Hepatocyte (in vitro differentiated cells): ENCODE results near the gene AREL1. TPM values are rescaled to one million over a fixed set of nuclear protein-coding genes. Genes with fewer than 3 reads are reported as not detected.

Experiments
- DNase-seq: peaks from one replicate; pipeline ENCODE4 v3.0.0-alpha.2; 2016; ENCODE audit warnings: low spot score
- H2AFZ ChIP-seq: fragments of 200-600 bp; sonication (generic); 2 replicates; pipeline ENCODE4 v1.6.0; 2016; ENCODE audit warnings: antibody characterized with exemption, mild to moderate bottlenecking
- H3K27ac ChIP-seq: fragments of 200-600 bp; sonication (generic); 2 replicates; pipeline ENCODE4 v1.5.1; 2016; ENCODE audit warnings: mild to moderate bottlenecking
- H3K27me3 ChIP-seq: fragments of 200-600 bp; sonication (generic); 2 replicates; pipeline ENCODE4 v1.6.1; 2016
- H3K36me3 ChIP-seq: fragments of 200-600 bp; sonication (generic); replicated peaks from 2 replicates; pipeline ENCODE4 v1.5.1; 2016; ENCODE audit warnings: low read depth; ENCODE audit not compliant: insufficient read depth
- H3K4me1 ChIP-seq: fragments of 200-600 bp; sonication (generic); 2 replicates; pipeline ENCODE4 v1.5.1; 2016; ENCODE audit warnings: mild to moderate bottlenecking, moderate library complexity; ENCODE audit not compliant: insufficient read depth
- H3K4me2 ChIP-seq: fragments of 200-600 bp; sonication (generic); 2 replicates; pipeline ENCODE4 v1.6.0; 2016
- H3K4me3 ChIP-seq: fragments of 200-600 bp; sonication (generic); 2 replicates; pipeline ENCODE4 v1.5.1; 2016; ENCODE audit warnings: mild to moderate bottlenecking
- H3K79me2 ChIP-seq: fragments of 200-600 bp; sonication (generic); 2 replicates; pipeline ENCODE4 v1.6.0; 2017; ENCODE audit warnings: mild to moderate bottlenecking
- H3K9me2 ChIP-seq: fragments of 200-600 bp; sonication (generic); replicated peaks from 2 replicates; pipeline ENCODE4 v1.6.0; 2017; ENCODE audit warnings: mild to moderate bottlenecking; ENCODE audit not compliant: insufficient read depth
- H3K9me3 ChIP-seq: fragments of 200-600 bp; sonication (generic); 2 replicates; pipeline ENCODE4 v1.5.1; 2016; ENCODE audit warnings: low read depth, mild to moderate bottlenecking
- H4K20me1 ChIP-seq: fragments of 200-600 bp; sonication (generic); 2 replicates; pipeline ENCODE4 v1.6.0; 2016; ENCODE audit warnings: mild to moderate bottlenecking; ENCODE audit not compliant: insufficient read depth, poor library complexity, severe bottlenecking
- EZH2 ChIP-seq: fragments of 200-600 bp; sonication (generic); IDR thresholded peaks from 2 replicates; pipeline ENCODE4 v1.6.1; 2016; ENCODE audit warnings: antibody characterized with exemption, mild to moderate bottlenecking, borderline replicate concordance
- EZH2phosphoT487 ChIP-seq: fragments of 200-600 bp; sonication (generic); IDR thresholded peaks from one replicate; pipeline ENCODE4 v1.6.1; 2018; ENCODE audit warnings: antibody characterized with exemption, mild to moderate bottlenecking, low read depth, moderate library complexity; ENCODE audit not compliant: unreplicated experiment, severe bottlenecking
- WGBS: methylation state at CpG from one replicate; pipeline ENCODE4 v1.1.6; 2016; ENCODE audit warnings: low lambda C conversion rate; ENCODE audit errors: missing lambda C conversion rate; 5-methylcytosine and 5-hydroxymethylcytosine counted together
- polyA plus RNA-seq: library from polyadenylated mRNA; unstranded; fragments of >200 nt; fragmentation: Nextera tagmentation; extraction: Ambion mirVana; gene quantifications from 2 replicates; pipeline ENCODE4 v1.2.1, GENCODE V29; 2016
- total RNA-seq: library from RNA; depleted of rRNA; stranded (reverse); fragments of >200 nt; gene quantifications from 2 replicates; pipeline ENCODE4 v1.2.3, GENCODE V29; 2014
- TF ChIP-seq, protein P1 (sequence below): fragments of 200-600 bp; sonication (generic); IDR thresholded peaks from 2 replicates; pipeline ENCODE4 v1.5.1; 2016; ENCODE audit warnings: antibody characterized with exemption, mild to moderate bottlenecking; ENCODE audit not compliant: poor library complexity

The AREL1 gene
- total and polyA plus RNA-seq, 2 experiments from 2014 or later, result 11.4 to 31.7 TPM

DNA sequence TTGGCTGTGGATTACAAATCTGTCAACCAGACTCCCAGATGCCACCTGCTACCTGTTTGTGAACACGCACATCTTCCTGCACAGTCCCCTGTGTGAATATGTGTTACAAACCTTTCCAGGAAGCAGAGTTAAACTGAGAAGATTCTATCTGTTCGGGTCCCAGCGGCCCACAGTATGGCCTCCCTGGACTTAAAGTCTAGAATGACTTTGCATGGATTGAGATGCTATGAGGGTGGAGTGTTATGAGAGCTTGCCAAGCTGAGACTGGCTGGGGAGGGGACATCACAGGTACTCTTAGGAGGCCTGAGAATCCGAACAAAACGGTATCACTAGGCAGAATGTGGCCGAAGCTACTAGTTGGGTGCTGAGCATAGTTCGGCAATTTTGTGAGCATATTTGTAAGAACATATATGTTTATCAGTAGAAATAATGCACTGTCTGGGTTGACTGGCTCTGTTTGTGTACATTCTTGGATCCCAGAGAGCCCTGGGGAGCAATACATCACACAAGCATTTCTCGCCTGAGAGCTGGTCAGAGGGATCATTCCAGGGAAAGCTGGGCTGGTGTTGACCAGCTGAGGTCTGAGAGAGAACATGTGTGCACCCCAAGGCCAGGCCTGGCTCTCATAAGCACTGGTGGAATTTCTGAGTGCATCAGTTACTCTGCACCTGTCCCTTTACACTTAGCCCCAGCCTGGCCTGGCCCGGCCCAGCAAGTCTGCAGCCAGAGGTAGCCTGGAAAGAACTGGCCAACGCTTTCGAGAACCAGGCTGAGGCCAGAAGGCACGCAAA is 71.1 kb downstream of the AREL1 start:
- no peak overlapping the region for H2AFZ ChIP-seq
- no peaks in the 10 kb centered on the region for H3K79me2 ChIP-seq
- peaks cover 6% of the 10 kb centered on the region for H3K4me1 ChIP-seq
- 90% methylated on average over 12 of the region's 12 CpGs for WGBS
- no peak overlapping the region for H3K27ac ChIP-seq
- no peaks in the 10 kb centered on the region for H3K27me3 ChIP-seq
- DNase-seq, result no peak
- TF ChIP-seq, protein P1, sequence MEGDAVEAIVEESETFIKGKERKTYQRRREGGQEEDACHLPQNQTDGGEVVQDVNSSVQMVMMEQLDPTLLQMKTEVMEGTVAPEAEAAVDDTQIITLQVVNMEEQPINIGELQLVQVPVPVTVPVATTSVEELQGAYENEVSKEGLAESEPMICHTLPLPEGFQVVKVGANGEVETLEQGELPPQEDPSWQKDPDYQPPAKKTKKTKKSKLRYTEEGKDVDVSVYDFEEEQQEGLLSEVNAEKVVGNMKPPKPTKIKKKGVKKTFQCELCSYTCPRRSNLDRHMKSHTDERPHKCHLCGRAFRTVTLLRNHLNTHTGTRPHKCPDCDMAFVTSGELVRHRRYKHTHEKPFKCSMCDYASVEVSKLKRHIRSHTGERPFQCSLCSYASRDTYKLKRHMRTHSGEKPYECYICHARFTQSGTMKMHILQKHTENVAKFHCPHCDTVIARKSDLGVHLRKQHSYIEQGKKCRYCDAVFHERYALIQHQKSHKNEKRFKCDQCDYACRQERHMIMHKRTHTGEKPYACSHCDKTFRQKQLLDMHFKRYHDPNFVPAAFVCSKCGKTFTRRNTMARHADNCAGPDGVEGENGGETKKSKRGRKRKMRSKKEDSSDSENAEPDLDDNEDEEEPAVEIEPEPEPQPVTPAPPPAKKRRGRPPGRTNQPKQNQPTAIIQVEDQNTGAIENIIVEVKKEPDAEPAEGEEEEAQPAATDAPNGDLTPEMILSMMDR, result no peak
- TF ChIP-seq EZH2phosphoT487, result no peak
- no peak for TF ChIP-seq EZH2
- no peak overlapping the region for H3K4me2 ChIP-seq
- H3K36me3 ChIP-seq, result no peaks in the 10 kb centered on the region
- H3K4me3 ChIP-seq, result no peak overlapping the region
- no peaks in the 10 kb centered on the region for H3K9me2 ChIP-seq
- H4K20me1 ChIP-seq, result no peaks in the 10 kb centered on the region
- H3K9me3 ChIP-seq, result no peaks in the 10 kb centered on the region

DNA sequence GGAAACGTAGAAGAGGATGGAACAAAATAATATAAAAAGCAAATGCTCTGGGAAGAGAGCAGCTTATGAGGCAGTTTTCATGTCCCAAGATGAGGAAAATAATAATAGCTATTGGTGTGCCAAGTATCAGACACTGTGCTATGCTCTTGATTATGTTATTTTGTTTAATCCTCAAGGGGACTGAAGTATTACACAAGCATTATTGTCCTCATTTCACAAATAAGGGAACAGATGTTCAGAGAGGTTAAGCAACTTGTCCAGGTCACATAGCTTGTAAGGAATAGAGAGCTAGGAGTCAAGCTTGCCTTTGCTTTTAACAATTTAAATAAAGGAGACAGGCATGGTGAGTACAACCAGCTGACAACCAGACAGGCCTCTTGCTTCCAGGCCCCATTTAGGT is 73.9 kb downstream of the AREL1 start:
- Histone ChIP-seq H3K27me3 (no peaks in the 10 kb centered on the region), H3K4me2 (no peak overlapping the region), H3K9me2 (no peaks in the 10 kb centered on the region), H3K27ac (no peak overlapping the region), H2AFZ (no peak overlapping the region), H3K4me3 (no peak overlapping the region), H3K9me3 (no peaks in the 10 kb centered on the region), H4K20me1 (no peaks in the 10 kb centered on the region), H3K4me1 (peaks cover 6% of the 10 kb centered on the region), H3K79me2 (no peaks in the 10 kb centered on the region), H3K36me3 (no peaks in the 10 kb centered on the region)
- no peak for TF ChIP-seq EZH2phosphoT487
- TF ChIP-seq, protein P1, result no peak
- no peak for TF ChIP-seq EZH2
- WGBS, result 92% methylated on average over 1 of the region's 1 CpG
- DNase-seq, result no peak

DNA sequence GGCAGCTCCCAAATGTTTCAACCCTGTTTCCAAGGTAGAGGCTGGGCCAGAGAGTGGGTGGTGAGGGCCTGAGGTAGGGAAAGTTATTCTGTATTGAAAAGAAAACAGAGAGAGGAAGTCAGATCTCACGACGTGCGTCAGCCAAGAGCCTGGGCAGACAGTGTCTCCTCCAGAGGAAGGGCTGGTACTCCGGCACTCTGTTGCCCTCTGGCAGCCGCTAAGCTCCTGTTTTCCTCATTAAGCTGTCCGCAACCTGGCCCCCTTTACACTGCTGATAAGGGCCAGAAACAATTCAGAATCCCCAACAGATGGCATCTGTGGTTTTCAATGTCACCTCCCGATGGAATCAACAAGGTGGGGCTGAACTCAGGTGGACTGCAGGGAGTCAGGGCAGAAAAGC is 74.8 kb downstream of the AREL1 start:
- Histone ChIP-seq H3K4me3 (no peak overlapping the region), H3K9me3 (no peaks in the 10 kb centered on the region), H3K27ac (no peak overlapping the region), H3K4me2 (no peak overlapping the region), H3K79me2 (no peaks in the 10 kb centered on the region), H2AFZ (no peak overlapping the region), H3K36me3 (no peaks in the 10 kb centered on the region), H3K4me1 (peaks cover 6% of the 10 kb centered on the region), H3K9me2 (no peaks in the 10 kb centered on the region), H3K27me3 (no peaks in the 10 kb centered on the region), H4K20me1 (no peaks in the 10 kb centered on the region)
- DNase-seq, result no peak
- WGBS, result 54% methylated on average over 7 of the region's 7 CpGs
- no peak for TF ChIP-seq EZH2
- TF ChIP-seq, protein P1, result no peak
- no peak for TF ChIP-seq EZH2phosphoT487
